Small intestine (tissue), 7 donors: ENCODE results near the gene NYNRIN. TPM values are rescaled to one million over a fixed set of nuclear protein-coding genes. Genes with fewer than 3 reads are reported as not detected.
A peak's percentile ranks its signal among the peaks of the same experiment; 100 is the strongest.

ENCODE experiments used
- DNase-seq, 2 donors: peaks; one replicate each; pipeline versions ENCODE4 v3.0.0 to v3.0.0-alpha.2; 2013
- FAIRE-seq: peaks from 2 replicates; lab custom pipeline; 2012; peaks lifted over from hg19 to GRCh38; lab: Jason Lieb, UNC
- H3K27ac ChIP-seq, 3 donors: one replicate each; pipeline ENCODE4 v1.5.1; 2013; ENCODE audit warnings: low read length in 2 of 3, mild to moderate bottlenecking in 2 of 3, control low read depth in 1 of 3, inconsistent platforms in 1 of 3, low read depth in 1 of 3, moderate library complexity in 1 of 3
- H3K27me3 ChIP-seq, 3 donors: one replicate each; pipeline ENCODE4 v1.6.1; 2013; ENCODE audit warnings: low read length in 3 of 3, inconsistent platforms in 1 of 3; ENCODE audit not compliant: control insufficient read depth in 3 of 3, insufficient read depth in 3 of 3
- H3K36me3 ChIP-seq, 3 donors: one replicate each; pipeline ENCODE4 v1.6.1; 2013; ENCODE audit warnings: low read length in 3 of 3, inconsistent platforms in 1 of 3, low read depth in 1 of 3, mild to moderate bottlenecking in 1 of 3, moderate library complexity in 1 of 3; ENCODE audit not compliant: control insufficient read depth in 3 of 3, insufficient read depth in 2 of 3
- H3K4me1 ChIP-seq, 3 donors: one replicate each; pipeline ENCODE4 v1.6.1; 2013; ENCODE audit warnings: low read length in 2 of 3, inconsistent platforms in 1 of 3, low read depth in 1 of 3, mild to moderate bottlenecking in 1 of 3, moderate library complexity in 1 of 3; ENCODE audit not compliant: control insufficient read depth in 3 of 3, insufficient read depth in 2 of 3
- H3K4me3 ChIP-seq, 3 donors: one replicate each; pipeline ENCODE4 v1.5.1; 2013; ENCODE audit warnings: low read length in 3 of 3, control low read depth in 1 of 3, inconsistent platforms in 1 of 3, low read depth in 1 of 3, mild to moderate bottlenecking in 1 of 3, moderate library complexity in 1 of 3
- H3K9me3 ChIP-seq, 2 donors: one replicate each; pipeline ENCODE4 v1.6.1; 2013; ENCODE audit warnings: low read depth in 1 of 2, low read length in 1 of 2; ENCODE audit not compliant: control insufficient read depth in 2 of 2, insufficient read depth in 1 of 2
- WGBS, 3 donors: extraction: QIAGEN DNeasy Blood & Tissue Kit; methylation state at CpG; one replicate each; pipeline ENCODE4 v1.1.7; 2013; 5-methylcytosine and 5-hydroxymethylcytosine counted together
- polyA plus RNA-seq, 4 donors: library from polyadenylated mRNA; stranded (reverse) in 3 of 4; unstranded in 1 of 4; fragments of 200-250 nt in 3 of 4; fragments of 120-200 nt in 1 of 4; gene quantifications; one replicate each; pipeline versions ENCODE4 v1.2.1 to v1.2.3, GENCODE V29; 2013
- donor health status: healthy with polysubstance abuse.
- donor health status: control.
- donor health status: control.
- donor health status: Bipolar disorder and iron deficiency.
- donor health status: healthy.

Gene NYNRIN
- polyA plus RNA-seq, 4 donors, result 0.22 to 53.2 (median 3.9) TPM

- peaks cover 0 to 52% (median 0%) of the 10 kb centered on the region in 3 donors for H3K36me3 ChIP-seq
- no peak overlapping the region for H3K4me3 ChIP-seq
- DNase-seq (no peak), FAIRE-seq (no peak)
- H3K4me1 ChIP-seq, result peaks cover 0 to 4% (median 3%) of the 10 kb centered on the region in 3 donors
- H3K27me3 ChIP-seq, result no peaks in the 10 kb centered on the region
- no peaks in the 10 kb centered on the region for H3K9me3 ChIP-seq
- 75 to 78% (median 75%) methylated on average over 19 of the region's 19 CpGs for WGBS, 3 donors
- no peak overlapping the region for H3K27ac ChIP-seq
Measured at GRCh38 chr14:24416254-24416931, 17.6 kb downstream of the NYNRIN start.

GRCh38 chr14:24416932-24417619, 18.3 kb downstream of the NYNRIN start:
- Histone ChIP-seq H3K4me1 (peaks cover 0 to 4% (median 3%) of the 10 kb centered on the region in 3 donors), H3K9me3 (no peaks in the 10 kb centered on the region), H3K27me3 (no peaks in the 10 kb centered on the region), H3K36me3 (peaks cover 0 to 45% (median 0%) of the 10 kb centered on the region in 3 donors), H3K4me3 (no peak overlapping the region), H3K27ac (no peak overlapping the region)
- WGBS, 3 donors, result 75 to 91% (median 83%) methylated on average over 16 of the region's 16 CpGs
- FAIRE-seq (no peak), DNase-seq (no peak)

GRCh38 chr14:24417832-24418491, 19.2 kb downstream of the NYNRIN start:
- peak overlapping the region in 1 of 3 donors; percentile 73 for H3K27ac ChIP-seq

GRCh38 chr14:24418492-24418873, 19.7 kb downstream of the NYNRIN start:
- no peaks in the 10 kb centered on the region for H3K27me3 ChIP-seq
- no peak overlapping the region for H3K4me3 ChIP-seq
- H3K4me1 ChIP-seq, result peaks cover 5 to 13% (median 9%) of the 10 kb centered on the region in 3 donors
- peak overlapping the region in 2 of 3 donors; percentile 57 to 73 for H3K27ac ChIP-seq
- FAIRE-seq, result no peak
- peaks cover 0 to 35% (median 0%) of the 10 kb centered on the region in 3 donors for H3K36me3 ChIP-seq
- peak in 1 of 2 donors; percentile 76 for DNase-seq
- 9 to 43% (median 26%) methylated on average over 6 of the region's 6 CpGs for WGBS, 3 donors
- no peaks in the 10 kb centered on the region for H3K9me3 ChIP-seq

More at GRCh38 chr14:24417832-24418491, 19.2 kb downstream of the NYNRIN start:
- FAIRE-seq (no peak), DNase-seq (no peak)
- peaks cover 0 to 39% (median 0%) of the 10 kb centered on the region in 3 donors for H3K36me3 ChIP-seq
- WGBS, 3 donors, result 63 to 75% (median 69%) methylated on average over 6 of the region's 6 CpGs
- no peaks in the 10 kb centered on the region for H3K27me3 ChIP-seq
- no peaks in the 10 kb centered on the region for H3K9me3 ChIP-seq
- H3K4me3 ChIP-seq, result no peak overlapping the region
- H3K4me1 ChIP-seq, result peaks cover 5 to 9% (median 8%) of the 10 kb centered on the region in 3 donors

GRCh38 chr14:24422261-24422660, 23.5 kb downstream of the NYNRIN start:
- DNase-seq, result no peak
- 67 to 91% (median 67%) methylated on average over 4 of the region's 4 CpGs for WGBS, 3 donors

GRCh38 chr14:24422694-24423601, 24.1 kb downstream of the NYNRIN start:
- Histone ChIP-seq H3K27ac (peak overlapping the region; percentile 67 to 85 (median 85)), H3K9me3 (no peaks in the 10 kb centered on the region), H3K36me3 (no peaks in the 10 kb centered on the region), H3K27me3 (no peaks in the 10 kb centered on the region), H3K4me1 (peaks cover 5 to 49% (median 14%) of the 10 kb centered on the region in 3 donors), H3K4me3 (peak overlapping the region in 2 of 3 donors; percentile 28 to 53)
- DNase-seq (peak; percentile 81 to 93), FAIRE-seq (no peak)
- WGBS, 3 donors, result 30 to 57% (median 43%) methylated on average over 12 of the region's 12 CpGs

More at GRCh38 chr14:24422261-24422660, 23.5 kb downstream of the NYNRIN start:
- no peaks in the 10 kb centered on the region for H3K27me3 ChIP-seq
- no peak overlapping the region for H3K4me3 ChIP-seq
- H3K36me3 ChIP-seq, result peaks cover 0 to under 1% (median 0%) of the 10 kb centered on the region in 3 donors
- no peaks in the 10 kb centered on the region for H3K9me3 ChIP-seq
- H3K4me1 ChIP-seq, result peaks cover 5 to 42% (median 14%) of the 10 kb centered on the region in 3 donors
- peak overlapping the region in 2 of 3 donors; percentile 85 for H3K27ac ChIP-seq
- FAIRE-seq, result no peak

- H3K36me3 ChIP-seq, result peaks cover 0 to 2% (median 0%) of the 10 kb centered on the region in 3 donors
- H3K9me3 ChIP-seq, result no peaks in the 10 kb centered on the region
- H3K4me1 ChIP-seq, result peaks cover 12 to 66% (median 16%) of the 10 kb centered on the region in 3 donors
- peak overlapping the region in 1 of 3 donors; percentile 85 for H3K27ac ChIP-seq
- FAIRE-seq (no peak), DNase-seq (peak; percentile 79 to 85)
- 5 to 26% (median 17%) methylated on average over 3 of the region's 3 CpGs for WGBS, 3 donors
- H3K4me3 ChIP-seq, result peak overlapping the region in 1 of 3 donors; percentile 30
- H3K27me3 ChIP-seq, result no peaks in the 10 kb centered on the region
Measured at GRCh38 chr14:24425704-24426103, 26.9 kb downstream of the NYNRIN start.
